Skeletal muscle satellite cell (primary cell): ENCODE results near the gene SGIP1.

Experiments
- H3K27me3 ChIP-seq: 2 replicates; pipeline ENCODE4 v1.7.0; 2013; ENCODE audit warnings: low read length; ENCODE audit not compliant: control insufficient read depth, insufficient read depth
- H3K36me3 ChIP-seq: 2 replicates; pipeline ENCODE4 v1.7.0; 2013; ENCODE audit warnings: mild to moderate bottlenecking, control low read depth, low read length; ENCODE audit not compliant: insufficient read depth
- H3K4me1 ChIP-seq: 2 replicates; pipeline ENCODE4 v1.7.0; 2013; ENCODE audit warnings: low read length; ENCODE audit not compliant: control insufficient read depth, insufficient read depth
- H3K4me2 ChIP-seq: 2 replicates; pipeline ENCODE4 v1.7.0; 2013; ENCODE audit warnings: mild to moderate bottlenecking, low read length
- H3K4me3 ChIP-seq: 2 replicates; pipeline ENCODE4 v1.7.0; 2013; ENCODE audit warnings: low read length
- H3K9ac ChIP-seq: 2 replicates; pipeline ENCODE4 v1.7.0; 2013; ENCODE audit warnings: mild to moderate bottlenecking, low read depth, low read length, moderate library complexity
- H3K9me3 ChIP-seq: replicated peaks from 2 replicates; pipeline ENCODE4 v1.7.0; 2013; ENCODE audit warnings: mild to moderate bottlenecking, control low read depth, low read length

SGIP1 gene

GRCh38 chr1:66737836-66738235 lies 203.9 kb downstream of the SGIP1 start:
- H3K9me3 ChIP-seq = no peaks in the 10 kb centered on the region
- no peaks in the 10 kb centered on the region for H3K27me3 ChIP-seq
- no peak overlapping the region for H3K9ac ChIP-seq
- H3K4me1 ChIP-seq = peaks cover 10% of the 10 kb centered on the region
- H3K4me3 ChIP-seq = no peak overlapping the region
- H3K36me3 ChIP-seq = no peaks in the 10 kb centered on the region
- no peak overlapping the region for H3K4me2 ChIP-seq

GRCh38 chr1:66739401-66740157 lies 205.6 kb downstream of the SGIP1 start:
- no peak overlapping the region for H3K4me3 ChIP-seq
- H3K4me2 ChIP-seq = no peak overlapping the region
- no peaks in the 10 kb centered on the region for H3K9me3 ChIP-seq
- H3K4me1 ChIP-seq = no peaks in the 10 kb centered on the region
- no peak overlapping the region for H3K9ac ChIP-seq
- H3K27me3 ChIP-seq = no peaks in the 10 kb centered on the region
- no peaks in the 10 kb centered on the region for H3K36me3 ChIP-seq

- Histone ChIP-seq H3K4me1 (peaks cover 46% of the 10 kb centered on the region), H3K36me3 (no peaks in the 10 kb centered on the region), H3K27me3 (no peaks in the 10 kb centered on the region), H3K9me3 (no peaks in the 10 kb centered on the region), H3K4me3 (no peak overlapping the region), H3K9ac (no peak overlapping the region), H3K4me2 (no peak overlapping the region)
These were observed 211.5 kb downstream of the SGIP1 start for GRCh38 chr1:66745451-66745850.

- H3K36me3 ChIP-seq = no peaks in the 10 kb centered on the region
- H3K9me3 ChIP-seq = no peaks in the 10 kb centered on the region
- H3K4me3 ChIP-seq = no peak overlapping the region
- H3K4me1 ChIP-seq = peaks cover 58% of the 10 kb centered on the region
- H3K27me3 ChIP-seq = no peaks in the 10 kb centered on the region
- peak overlapping the region; percentile 43 for H3K9ac ChIP-seq
- peak overlapping the region; percentile 43 for H3K4me2 ChIP-seq
These were observed 213.5 kb downstream of the SGIP1 start for GRCh38 chr1:66747501-66747900.

- Histone ChIP-seq H3K36me3 (no peaks in the 10 kb centered on the region), H3K4me1 (peaks cover 64% of the 10 kb centered on the region), H3K27me3 (no peaks in the 10 kb centered on the region), H3K4me2 (no peak overlapping the region), H3K4me3 (no peak overlapping the region), H3K9ac (no peak overlapping the region), H3K9me3 (no peaks in the 10 kb centered on the region)
These were observed 216.6 kb downstream of the SGIP1 start for GRCh38 chr1:66750577-66750976.

GRCh38 chr1:66751160-66751559 lies 217.2 kb downstream of the SGIP1 start:
- H3K9me3 ChIP-seq = no peaks in the 10 kb centered on the region
- H3K4me2 ChIP-seq = no peak overlapping the region
- H3K9ac ChIP-seq = no peak overlapping the region
- H3K4me3 ChIP-seq = no peak overlapping the region
- peaks cover 59% of the 10 kb centered on the region for H3K4me1 ChIP-seq
- no peaks in the 10 kb centered on the region for H3K36me3 ChIP-seq
- no peaks in the 10 kb centered on the region for H3K27me3 ChIP-seq

- Histone ChIP-seq H3K9ac (peak within 1 kb of the TSS; percentile 71), H3K9me3 (no peaks in the 10 kb centered on the region), H3K4me1 (peaks cover 50% of the 10 kb centered on the region), H3K36me3 (no peaks in the 10 kb centered on the region), H3K4me2 (peak within 1 kb of the TSS; percentile 90), H3K4me3 (peak within 1 kb of the TSS; percentile 70), H3K27me3 (no peaks in the 10 kb centered on the region)
These were observed 218.1 kb downstream of the SGIP1 start, which contains the start of gene DYNLT5 for GRCh38 chr1:66752000-66752592. Gene DYNLT5, plus strand, starts transcription at chr1:66752459. Its CDS starts 2,200 bp downstream, at chr1:66754659.

- no peaks in the 10 kb centered on the region for H3K9me3 ChIP-seq
- H3K4me2 ChIP-seq = peak overlapping the region; percentile 90
- peak overlapping the region; percentile 71 for H3K9ac ChIP-seq
- H3K36me3 ChIP-seq = no peaks in the 10 kb centered on the region
- no peaks in the 10 kb centered on the region for H3K27me3 ChIP-seq
- peaks cover 43% of the 10 kb centered on the region for H3K4me1 ChIP-seq
- H3K4me3 ChIP-seq = peak overlapping the region; percentile 70
These were observed 218.9 kb downstream of the SGIP1 start for GRCh38 chr1:66752671-66753371.

- no peak overlapping the region for H3K9ac ChIP-seq
- no peaks in the 10 kb centered on the region for H3K9me3 ChIP-seq
- no peak overlapping the region for H3K4me3 ChIP-seq
- H3K36me3 ChIP-seq = no peaks in the 10 kb centered on the region
- H3K4me1 ChIP-seq = peaks cover 3% of the 10 kb centered on the region
- no peaks in the 10 kb centered on the region for H3K27me3 ChIP-seq
- H3K4me2 ChIP-seq = no peak overlapping the region
These were observed 223.8 kb downstream of the SGIP1 start for GRCh38 chr1:66757722-66758240.

- no peaks in the 10 kb centered on the region for H3K9me3 ChIP-seq
- no peak overlapping the region for H3K9ac ChIP-seq
- no peaks in the 10 kb centered on the region for H3K4me1 ChIP-seq
- H3K27me3 ChIP-seq = no peaks in the 10 kb centered on the region
- no peak overlapping the region for H3K4me2 ChIP-seq
- no peak overlapping the region for H3K4me3 ChIP-seq
- H3K36me3 ChIP-seq = no peaks in the 10 kb centered on the region
These were observed 224.3 kb downstream of the SGIP1 start for GRCh38 chr1:66758241-66758755.

GRCh38 chr1:66760506-66760905 lies 226.6 kb downstream of the SGIP1 start:
- Histone ChIP-seq H3K4me3 (no peak overlapping the region), H3K4me1 (no peaks in the 10 kb centered on the region), H3K27me3 (no peaks in the 10 kb centered on the region), H3K36me3 (no peaks in the 10 kb centered on the region), H3K9me3 (no peaks in the 10 kb centered on the region), H3K4me2 (no peak overlapping the region), H3K9ac (no peak overlapping the region)
